Parathyroid adenoma (tissue), 2 donors: ENCODE results near the gene ESRRG.

Experiments used
- H2AFZ ChIP-seq: fragments of 300-600 bp; sonication (generic); one replicate; pipeline ENCODE4 v1.7.0; 2017; ENCODE audit warnings: antibody characterized with exemption, mild to moderate bottlenecking
- H3K27ac ChIP-seq: fragments of 300-600 bp; sonication (generic); one replicate; pipeline ENCODE4 v1.7.0; 2017
- H3K27me3 ChIP-seq: fragments of 300-600 bp; sonication (generic); one replicate; pipeline ENCODE4 v1.7.0; 2017; ENCODE audit warnings: low read length; ENCODE audit not compliant: control insufficient read depth, insufficient read depth
- H3K36me3 ChIP-seq: fragments of 300-600 bp; sonication (generic); one replicate; pipeline ENCODE4 v1.7.0; 2017; ENCODE audit warnings: low read length; ENCODE audit not compliant: control insufficient read depth, insufficient read depth
- H3K4me1 ChIP-seq: fragments of 300-600 bp; sonication (generic); one replicate; pipeline ENCODE4 v1.7.0; 2017; ENCODE audit warnings: control low read depth
- H3K4me2 ChIP-seq: fragments of 300-600 bp; sonication (generic); one replicate; pipeline ENCODE4 v1.7.0; 2017; ENCODE audit warnings: low read length
- H3K4me3 ChIP-seq: fragments of 300-600 bp; sonication (generic); one replicate; pipeline ENCODE4 v1.7.0; 2017; ENCODE audit warnings: low read depth, low read length
- H3K79me2 ChIP-seq: fragments of 300-600 bp; sonication (generic); one replicate; pipeline ENCODE4 v1.7.0; 2017; ENCODE audit warnings: control low read depth
- H3K9ac ChIP-seq: fragments of 300-600 bp; sonication (generic); one replicate; pipeline ENCODE4 v1.7.0; 2017; ENCODE audit warnings: mild to moderate bottlenecking
- H3K9me3 ChIP-seq: fragments of 300-600 bp; sonication (generic); one replicate; pipeline ENCODE4 v1.7.0; 2017; ENCODE audit warnings: low read length; ENCODE audit not compliant: control insufficient read depth
- TF ChIP-seq, protein P1 (sequence below): fragments of 300-600 bp; sonication (generic); IDR thresholded peaks from one replicate; pipeline ENCODE4 v1.7.0; 2017; ENCODE audit warnings: antibody characterized with exemption, mild to moderate bottlenecking
- donor health status: primary hyperparathyroidism.

The ESRRG gene

DNA sequence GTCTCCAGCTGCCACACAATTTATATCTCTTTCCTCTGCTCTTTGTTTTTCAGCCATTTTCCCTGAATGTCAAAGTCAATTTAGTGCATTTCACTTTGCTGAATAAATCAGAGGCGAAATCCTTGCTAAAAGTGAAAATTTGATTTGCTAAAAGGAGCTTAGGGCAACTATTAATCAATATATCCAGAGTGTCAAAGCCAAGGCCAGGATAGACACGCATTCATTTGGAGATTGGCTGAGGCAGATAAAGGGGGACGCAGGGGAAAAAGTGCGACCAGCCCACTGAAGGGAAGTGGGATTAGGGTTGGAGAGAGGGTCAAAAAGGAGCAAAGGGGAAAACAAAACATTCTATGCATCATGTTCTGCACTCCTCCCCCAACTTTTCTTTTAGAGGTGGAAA, 167.6 kb downstream of the ESRRG start:
- Histone ChIP-seq H3K4me2 (no peak overlapping the region), H2AFZ (no peak overlapping the region), H3K79me2 (no peaks in the 10 kb centered on the region), H3K27ac (no peak overlapping the region), H3K9ac (no peak overlapping the region), H3K4me1 (peaks cover 1% of the 10 kb centered on the region), H3K9me3 (no peaks in the 10 kb centered on the region), H3K4me3 (no peak overlapping the region), H3K36me3 (no peaks in the 10 kb centered on the region), H3K27me3 (no peaks in the 10 kb centered on the region)
- TF ChIP-seq, protein P1, sequence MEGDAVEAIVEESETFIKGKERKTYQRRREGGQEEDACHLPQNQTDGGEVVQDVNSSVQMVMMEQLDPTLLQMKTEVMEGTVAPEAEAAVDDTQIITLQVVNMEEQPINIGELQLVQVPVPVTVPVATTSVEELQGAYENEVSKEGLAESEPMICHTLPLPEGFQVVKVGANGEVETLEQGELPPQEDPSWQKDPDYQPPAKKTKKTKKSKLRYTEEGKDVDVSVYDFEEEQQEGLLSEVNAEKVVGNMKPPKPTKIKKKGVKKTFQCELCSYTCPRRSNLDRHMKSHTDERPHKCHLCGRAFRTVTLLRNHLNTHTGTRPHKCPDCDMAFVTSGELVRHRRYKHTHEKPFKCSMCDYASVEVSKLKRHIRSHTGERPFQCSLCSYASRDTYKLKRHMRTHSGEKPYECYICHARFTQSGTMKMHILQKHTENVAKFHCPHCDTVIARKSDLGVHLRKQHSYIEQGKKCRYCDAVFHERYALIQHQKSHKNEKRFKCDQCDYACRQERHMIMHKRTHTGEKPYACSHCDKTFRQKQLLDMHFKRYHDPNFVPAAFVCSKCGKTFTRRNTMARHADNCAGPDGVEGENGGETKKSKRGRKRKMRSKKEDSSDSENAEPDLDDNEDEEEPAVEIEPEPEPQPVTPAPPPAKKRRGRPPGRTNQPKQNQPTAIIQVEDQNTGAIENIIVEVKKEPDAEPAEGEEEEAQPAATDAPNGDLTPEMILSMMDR = no peak

DNA sequence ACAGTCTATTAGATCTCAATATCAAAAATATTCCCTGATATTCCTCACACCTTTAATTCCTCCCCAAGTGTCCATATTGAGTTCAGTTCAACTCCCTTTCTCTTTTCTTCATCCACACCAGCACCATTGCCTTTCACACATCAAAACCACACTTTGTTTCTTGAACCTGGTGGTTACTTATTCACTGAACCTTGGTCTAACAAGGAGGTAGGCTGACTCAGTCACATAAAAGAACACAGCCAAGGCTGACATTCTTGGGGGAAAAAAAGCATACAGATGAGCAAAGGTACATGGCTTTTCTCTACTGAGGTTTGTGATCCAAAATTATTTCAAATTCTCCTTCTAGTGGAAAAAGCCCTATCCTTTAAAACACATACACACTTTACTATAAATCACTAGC, 168.3 kb downstream of the ESRRG start:
- no peaks in the 10 kb centered on the region for H3K36me3 ChIP-seq
- H3K27ac ChIP-seq = no peak overlapping the region
- H3K4me3 ChIP-seq = no peak overlapping the region
- no peaks in the 10 kb centered on the region for H3K27me3 ChIP-seq
- H2AFZ ChIP-seq = no peak overlapping the region
- H3K79me2 ChIP-seq = no peaks in the 10 kb centered on the region
- H3K9ac ChIP-seq = no peak overlapping the region
- H3K9me3 ChIP-seq = no peaks in the 10 kb centered on the region
- peaks cover 2% of the 10 kb centered on the region for H3K4me1 ChIP-seq
- H3K4me2 ChIP-seq = no peak overlapping the region
- TF ChIP-seq, protein P1 = no peak

DNA sequence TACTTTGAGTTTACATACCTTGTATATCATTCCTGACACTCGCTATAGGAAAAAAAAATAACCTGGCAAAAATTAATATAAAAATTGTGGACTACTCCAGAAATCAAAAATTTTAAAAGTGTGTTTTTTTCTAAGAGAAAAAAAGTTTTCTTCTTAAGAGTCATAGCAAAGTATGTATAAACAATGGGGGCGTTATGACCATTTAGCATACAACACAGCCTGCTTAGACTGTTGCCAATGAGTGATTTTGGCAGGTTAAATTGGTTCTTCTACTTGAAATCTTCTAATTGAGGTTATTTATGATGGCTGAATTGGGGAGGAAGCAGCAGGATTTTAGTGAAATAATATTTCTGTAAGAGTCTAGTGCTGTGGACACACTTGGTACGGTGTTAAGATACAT, 169.5 kb downstream of the ESRRG start:
- no peaks in the 10 kb centered on the region for H3K79me2 ChIP-seq
- peaks cover 2% of the 10 kb centered on the region for H3K4me1 ChIP-seq
- no peak overlapping the region for H3K27ac ChIP-seq
- no peak overlapping the region for H3K4me2 ChIP-seq
- no peaks in the 10 kb centered on the region for H3K27me3 ChIP-seq
- no peak overlapping the region for H2AFZ ChIP-seq
- TF ChIP-seq, protein P1 = no peak
- no peaks in the 10 kb centered on the region for H3K36me3 ChIP-seq
- no peaks in the 10 kb centered on the region for H3K9me3 ChIP-seq
- no peak overlapping the region for H3K9ac ChIP-seq
- no peak overlapping the region for H3K4me3 ChIP-seq

DNA sequence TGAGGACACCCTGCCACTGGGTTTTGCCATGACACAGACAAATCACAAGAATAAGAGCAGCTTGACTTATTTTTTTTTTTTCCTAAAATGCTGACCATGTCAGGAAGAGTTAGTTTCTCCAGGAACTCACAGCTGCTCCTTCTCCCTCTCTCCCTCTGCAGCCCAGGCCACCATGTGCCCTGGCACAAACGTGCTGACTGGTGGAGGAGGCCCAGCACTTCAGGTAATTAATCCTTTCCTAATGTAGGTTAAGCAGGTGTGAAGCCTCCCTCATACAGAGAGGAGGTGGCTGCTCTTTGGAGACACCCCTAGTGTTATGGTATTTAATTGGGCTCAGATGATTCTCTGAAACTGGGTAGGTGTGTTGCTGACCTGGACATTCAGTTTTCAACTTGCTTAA, 170.2 kb downstream of the ESRRG start:
- no peaks in the 10 kb centered on the region for H3K79me2 ChIP-seq
- H3K36me3 ChIP-seq = no peaks in the 10 kb centered on the region
- no peak overlapping the region for H3K4me2 ChIP-seq
- H3K9me3 ChIP-seq = no peaks in the 10 kb centered on the region
- no peaks in the 10 kb centered on the region for H3K27me3 ChIP-seq
- H2AFZ ChIP-seq = no peak overlapping the region
- TF ChIP-seq, protein P1 = no peak
- H3K4me1 ChIP-seq = peaks cover 2% of the 10 kb centered on the region
- no peak overlapping the region for H3K9ac ChIP-seq
- no peak overlapping the region for H3K4me3 ChIP-seq
- H3K27ac ChIP-seq = no peak overlapping the region

DNA sequence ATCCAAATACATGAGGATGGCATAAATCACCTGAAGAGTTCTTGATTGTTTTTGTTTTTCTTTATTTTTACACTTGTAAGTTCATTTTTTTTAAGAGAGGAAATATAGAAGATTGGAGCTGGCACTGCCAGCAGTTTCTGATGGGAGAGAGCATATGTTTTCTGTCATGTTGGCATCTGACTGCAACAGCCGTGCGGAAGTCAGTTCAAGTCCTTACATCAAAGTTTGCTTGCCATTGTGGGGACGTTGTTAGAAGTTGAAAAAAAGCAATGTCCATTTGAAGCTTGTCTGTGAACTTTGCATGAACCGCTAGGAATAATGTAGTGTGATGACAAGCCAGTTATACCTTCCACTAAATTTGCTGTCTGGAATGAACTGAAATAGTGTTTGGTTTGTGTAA, 173.4 kb downstream of the ESRRG start:
- peaks cover 2% of the 10 kb centered on the region for H3K4me1 ChIP-seq
- no peaks in the 10 kb centered on the region for H3K36me3 ChIP-seq
- no peaks in the 10 kb centered on the region for H3K79me2 ChIP-seq
- no peak overlapping the region for H3K27ac ChIP-seq
- no peaks in the 10 kb centered on the region for H3K9me3 ChIP-seq
- H3K4me3 ChIP-seq = no peak overlapping the region
- TF ChIP-seq, protein P1 = no peak
- H3K27me3 ChIP-seq = no peaks in the 10 kb centered on the region
- H3K9ac ChIP-seq = no peak overlapping the region
- H2AFZ ChIP-seq = no peak overlapping the region
- H3K4me2 ChIP-seq = no peak overlapping the region
